Measurements from ENCODE around the gene PKD1. TPM values are rescaled to one million over a fixed set of nuclear protein-coding genes. Genes with fewer than 3 reads are reported as not detected.

The PKD1 gene
- total RNA-seq, 5 donors from 2014 or later (not counting 1 experiment from before 2014, with no cell fraction given) = 99.4 to 152 (median 137) TPM

- Histone ChIP-seq H3K4me1 (ENCODE audit: control insufficient read depth in 1 of 2, extremely low read depth in 1 of 2, insufficient read depth in 2 of 2, low read length in 2 of 2) (peaks cover 13 to 61% of the 10 kb centered on the region in 2 experiments), H3K36me3 (ENCODE audit: control insufficient read depth in 2 of 2, extremely low read depth in 1 of 2, insufficient read depth in 1 of 2, low read length in 1 of 2) (peaks cover 3 to 10% of the 10 kb centered on the region in 2 donors), H3K27me3 (replicated peaks in 1 of 2; ENCODE audit: control insufficient read depth in 2 of 2, extremely low read depth in 1 of 2, insufficient read depth in 2 of 2, low read length in 1 of 2) (peaks cover 0 to 40% of the 10 kb centered on the region in 2 experiments), H3K9me3 (no peaks in the 10 kb centered on the region), H3K27ac (ENCODE audit: low read length) (no peak overlapping the region), H3K4me3 (ENCODE audit: control insufficient read depth in 1 of 2, extremely low read depth in 1 of 2, low read length in 1 of 2) (peak overlapping the region in 1 of 2 donors; percentile 49)
- H3K4me1 Mint-ChIP-seq = peaks cover 15 to 33% (median 31%) of the 10 kb centered on the region in 3 donors
- ATAC-seq (replicated peaks in 1 of 4) (peak in 3 of 4 experiments; percentile 18 to 43 (median 32)), DNase-seq (peak in 2 of 35 experiments; percentile 18 to 41)
- H3K4me3 Mint-ChIP-seq = peak overlapping the region; percentile 6 to 67 (median 28)
- no peaks in the 10 kb centered on the region for H3K9me3 Mint-ChIP-seq
- H3K36me3 Mint-ChIP-seq = peaks cover 7% of the 10 kb centered on the region
- no peaks in the 10 kb centered on the region for H3K27me3 Mint-ChIP-seq
- ChIA-PET POLR2A (no interaction called here), CTCF (interaction anchor here in 1 of 2 donors (0.9 kb wide), 1 partner anchor 9 kb away, joined by 5 read pairs; no protein-coding TSS in a partner anchor)
- under 1% methylated on average over 52 of the region's 62 CpGs for WGBS (ENCODE audit: insufficient coverage)
- no peak overlapping the region for H3K27ac Mint-ChIP-seq
These were observed 13.3 kb upstream of the PKD1 start for GRCh38 chr16:2148714-2149629.

DNA sequence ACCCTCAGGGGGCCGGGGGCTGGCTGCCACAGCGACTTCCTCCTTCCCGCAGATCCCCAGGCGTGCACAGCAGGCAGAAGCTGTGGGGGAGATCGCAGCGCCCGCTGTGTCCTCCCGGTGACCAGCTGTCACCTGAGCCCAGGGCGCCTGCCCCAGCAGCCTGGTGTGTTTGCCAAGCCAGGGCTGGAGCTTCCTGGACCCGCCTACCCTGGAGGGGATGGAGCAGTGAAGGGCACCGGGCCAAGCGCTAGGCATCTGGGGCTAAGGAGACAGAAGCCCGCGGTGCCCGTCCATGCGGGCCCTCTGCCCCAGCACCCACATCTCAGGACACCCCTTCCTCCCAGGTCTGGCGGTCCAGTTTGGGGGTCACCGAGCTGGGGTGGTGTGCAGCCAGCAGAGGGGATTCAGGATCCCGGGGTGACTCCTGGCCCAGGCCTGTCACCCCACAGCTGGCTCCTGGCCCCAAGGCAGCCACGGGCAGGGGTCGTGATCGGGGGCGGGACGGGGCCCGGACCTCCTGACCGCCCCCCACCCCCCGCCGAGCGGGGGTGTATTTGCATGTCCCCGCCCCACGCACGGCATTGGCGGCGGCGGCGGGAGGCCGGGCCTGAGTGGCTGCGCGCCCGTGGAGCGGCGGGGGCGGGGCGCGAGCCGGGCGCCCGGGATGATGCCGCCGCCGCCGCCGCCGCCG is 12.4 kb upstream of the PKD1 start, which contains the start of gene RAB26:
RAB26 (plus strand) TSS at position 645 of the 691 bp plus-strand sequence. CDS start 159 bp downstream, outside the sequence.
- ATAC-seq (replicated peaks in 1 of 4) = peak; percentile 82 to 87 (median 84)
- Mint-ChIP-seq H3K27ac (no peak within 1 kb of the TSS), H3K27me3 (no peaks in the 10 kb centered on the region), H3K4me3 (peak within 1 kb of the TSS; percentile 6 to 67 (median 28)), H3K4me1 (peaks cover 7 to 25% (median 22%) of the 10 kb centered on the region in 3 donors), H3K36me3 (peaks cover 4% of the 10 kb centered on the region), H3K9me3 (no peaks in the 10 kb centered on the region)
- peak in 28 of 35 experiments; percentile 12 to 77 (median 44) for DNase-seq
- Histone ChIP-seq H3K36me3 (ENCODE audit: control insufficient read depth in 2 of 2, extremely low read depth in 1 of 2, insufficient read depth in 1 of 2, low read length in 1 of 2) (peaks cover 3 to 10% of the 10 kb centered on the region in 2 donors), H3K4me3 (ENCODE audit: control insufficient read depth in 1 of 2, extremely low read depth in 1 of 2, low read length in 1 of 2) (peak within 1 kb of the TSS; percentile 47 to 62), H3K27me3 (replicated peaks in 1 of 2; ENCODE audit: control insufficient read depth in 2 of 2, extremely low read depth in 1 of 2, insufficient read depth in 2 of 2, low read length in 1 of 2) (peaks cover 0 to 39% of the 10 kb centered on the region in 2 experiments), H3K9me3 (no peaks in the 10 kb centered on the region), H3K4me1 (ENCODE audit: control insufficient read depth in 1 of 2, extremely low read depth in 1 of 2, insufficient read depth in 2 of 2, low read length in 2 of 2) (peaks cover 10 to 53% of the 10 kb centered on the region in 2 experiments), H3K27ac (ENCODE audit: low read length) (no peak within 1 kb of the TSS)
- POLR2A ChIA-PET = no interaction called here
- WGBS (ENCODE audit: insufficient coverage) = 11% methylated on average over 38 of the region's 55 CpGs
- CTCF ChIA-PET = no interaction called here

DNA sequence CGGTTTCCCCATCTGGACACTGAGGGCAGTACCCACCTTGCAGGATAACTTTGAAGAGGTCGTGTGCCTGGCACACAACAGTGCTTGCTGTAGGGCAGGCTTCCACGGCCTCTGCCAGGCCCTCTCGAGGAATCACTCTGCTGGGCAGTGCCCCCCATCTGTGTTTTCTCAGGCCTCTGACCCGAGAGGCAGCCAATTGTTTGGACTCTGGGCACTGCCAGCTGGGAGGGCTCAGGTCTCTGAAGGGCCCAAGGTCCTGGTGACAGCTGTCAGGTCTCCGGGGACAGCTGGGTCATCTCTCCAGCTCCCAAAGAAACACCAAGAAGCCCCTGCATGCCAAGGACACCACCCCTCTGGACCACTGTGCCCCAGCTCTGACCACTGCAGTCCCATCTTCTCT is 11.7 kb upstream of the PKD1 start:
- H3K9me3 ChIP-seq = no peaks in the 10 kb centered on the region
- Mint-ChIP-seq H3K4me1 (peaks cover 7 to 19% (median 18%) of the 10 kb centered on the region in 3 donors), H3K36me3 (peaks cover 4% of the 10 kb centered on the region), H3K9me3 (no peaks in the 10 kb centered on the region), H3K27ac (no peak overlapping the region), H3K27me3 (no peaks in the 10 kb centered on the region), H3K4me3 (peak overlapping the region in 1 of 3 donors; percentile 55)
- H3K4me1 ChIP-seq (ENCODE audit: control insufficient read depth in 1 of 2, extremely low read depth in 1 of 2, insufficient read depth in 2 of 2, low read length in 2 of 2) = peaks cover 4 to 45% of the 10 kb centered on the region in 2 experiments
- ChIA-PET POLR2A (no interaction called here), CTCF (no interaction called here)
- ATAC-seq (replicated peaks in 1 of 4) (no peak), DNase-seq (no peak)
- no peak overlapping the region for H3K27ac ChIP-seq (ENCODE audit: low read length)
- H3K27me3 ChIP-seq (replicated peaks in 1 of 2; ENCODE audit: control insufficient read depth in 2 of 2, extremely low read depth in 1 of 2, insufficient read depth in 2 of 2, low read length in 1 of 2) = peaks cover 0 to 35% of the 10 kb centered on the region in 2 experiments
- peaks cover 3 to 10% of the 10 kb centered on the region in 2 donors for H3K36me3 ChIP-seq (ENCODE audit: control insufficient read depth in 2 of 2, extremely low read depth in 1 of 2, insufficient read depth in 1 of 2, low read length in 1 of 2)
- H3K4me3 ChIP-seq (ENCODE audit: control insufficient read depth in 1 of 2, extremely low read depth in 1 of 2, low read length in 1 of 2) = no peak overlapping the region
- WGBS (ENCODE audit: insufficient coverage) = 92% methylated on average over 5 of the region's 6 CpGs

DNA sequence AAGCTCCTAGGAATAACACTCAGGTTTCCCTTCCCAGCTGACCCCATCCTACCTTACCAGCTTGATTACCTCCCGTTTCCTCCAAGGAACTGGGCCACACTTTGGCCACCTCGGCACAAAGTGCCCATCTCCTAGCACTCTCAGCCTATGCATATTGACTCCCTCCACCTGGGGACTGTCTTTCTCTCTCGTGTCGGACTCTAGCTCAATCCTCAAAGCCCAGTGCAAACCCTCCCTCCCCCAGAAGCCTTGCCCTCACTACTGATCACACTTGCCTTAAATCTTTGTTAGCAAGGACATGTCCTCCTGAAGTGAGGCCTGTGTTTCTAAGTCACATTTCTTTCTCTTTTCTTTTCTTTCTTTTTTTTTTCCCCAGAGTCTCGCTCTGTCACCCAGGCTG is 10.1 kb upstream of the PKD1 start:
- H3K4me1 Mint-ChIP-seq = peaks cover under 1 to 9% (median 7%) of the 10 kb centered on the region in 3 donors
- H3K4me1 ChIP-seq (ENCODE audit: control insufficient read depth in 1 of 2, extremely low read depth in 1 of 2, insufficient read depth in 2 of 2, low read length in 2 of 2) = peaks cover 2 to 30% of the 10 kb centered on the region in 2 experiments
- WGBS (ENCODE audit: insufficient coverage) = 93% methylated on average over 5 of the region's 5 CpGs
- H3K27me3 Mint-ChIP-seq = no peaks in the 10 kb centered on the region
- no peaks in the 10 kb centered on the region for H3K36me3 ChIP-seq (ENCODE audit: control insufficient read depth in 2 of 2, extremely low read depth in 1 of 2, insufficient read depth in 1 of 2, low read length in 1 of 2)
- H3K27me3 ChIP-seq (replicated peaks in 1 of 2; ENCODE audit: control insufficient read depth in 2 of 2, extremely low read depth in 1 of 2, insufficient read depth in 2 of 2, low read length in 1 of 2) = peaks cover 0 to 27% of the 10 kb centered on the region in 2 experiments
- no peaks in the 10 kb centered on the region for H3K9me3 ChIP-seq
- H3K4me3 ChIP-seq (ENCODE audit: control insufficient read depth in 1 of 2, extremely low read depth in 1 of 2, low read length in 1 of 2) = no peak overlapping the region
- ATAC-seq (replicated peaks in 1 of 4) = no peak
- ChIA-PET CTCF (interaction anchor here (0.7 to 1.8 kb wide), 2 partner anchors 9 to 168 kb away, joined by 4 to 5 read pairs; partner anchors contain the start of gene TRAF7 (in 1 of the 2)), POLR2A (no interaction called here)
- H3K36me3 Mint-ChIP-seq = no peaks in the 10 kb centered on the region
- no peak for DNase-seq
- H3K27ac Mint-ChIP-seq = no peak overlapping the region
- no peaks in the 10 kb centered on the region for H3K9me3 Mint-ChIP-seq
- H3K4me3 Mint-ChIP-seq = no peak overlapping the region
- no peak overlapping the region for H3K27ac ChIP-seq (ENCODE audit: low read length)

GRCh38 chr16:2143878-2144485 is 8.3 kb upstream of the PKD1 start:
- Mint-ChIP-seq H3K27ac (no peak overlapping the region), H3K36me3 (no peaks in the 10 kb centered on the region), H3K27me3 (no peaks in the 10 kb centered on the region), H3K4me3 (no peak overlapping the region), H3K4me1 (peaks cover 4 to 8% (median 4%) of the 10 kb centered on the region in 3 donors), H3K9me3 (no peaks in the 10 kb centered on the region)
- POLR2A ChIA-PET = no interaction called here
- peaks cover 0 to 19% of the 10 kb centered on the region in 2 experiments for H3K4me1 ChIP-seq (ENCODE audit: control insufficient read depth in 1 of 2, extremely low read depth in 1 of 2, insufficient read depth in 2 of 2, low read length in 2 of 2)
- no peak overlapping the region for H3K4me3 ChIP-seq (ENCODE audit: control insufficient read depth in 1 of 2, extremely low read depth in 1 of 2, low read length in 1 of 2)
- ATAC-seq (replicated peaks in 1 of 4) (no peak), DNase-seq (no peak)
- WGBS (ENCODE audit: insufficient coverage) = 86% methylated on average over 13 of the region's 17 CpGs
- H3K27ac ChIP-seq (ENCODE audit: low read length) = no peak overlapping the region
- no peaks in the 10 kb centered on the region for H3K36me3 ChIP-seq (ENCODE audit: control insufficient read depth in 2 of 2, extremely low read depth in 1 of 2, insufficient read depth in 1 of 2, low read length in 1 of 2)
- peaks cover 0 to 13% of the 10 kb centered on the region in 2 experiments for H3K27me3 ChIP-seq (replicated peaks in 1 of 2; ENCODE audit: control insufficient read depth in 2 of 2, extremely low read depth in 1 of 2, insufficient read depth in 2 of 2, low read length in 1 of 2)
- H3K9me3 ChIP-seq = no peaks in the 10 kb centered on the region
- CTCF ChIA-PET = interaction anchor here in 1 of 2 donors (0.9 kb wide), 1 partner anchor 11 kb away, joined by 4 read pairs; the partner anchor contains the start of gene TRAF7

Data from T-cell (primary cell).